Uterus (tissue), 2 donors: ENCODE results near the gene CNIH2.

Source experiments
- CTCF ChIP-seq, 4 experiments: fragments of 200-600 bp in 2 of 4; fragments of 450-650 bp in 2 of 4; sonication (generic) in 2 of 4; IDR thresholded peaks; one replicate each; pipeline ENCODE4 v1.5.1; 2016 to 2019; ENCODE audit warnings: antibody characterized with exemption in 4 of 4, mild to moderate bottlenecking in 2 of 4, moderate library complexity in 1 of 4
- POLR2A ChIP-seq, 2 donors: fragments of 450-650 bp; IDR thresholded peaks; one replicate each; pipeline ENCODE4 v1.6.1; 2016; ENCODE audit warnings: antibody characterized with exemption in 2 of 2, mild to moderate bottlenecking in 1 of 2, moderate library complexity in 1 of 2

- no peak for TF ChIP-seq CTCF (IDR thresholded peaks at IDR 0.05)
- no peak for TF ChIP-seq POLR2A (IDR thresholded peaks at IDR 0.05)
These were observed 47.3 kb downstream of the CNIH2 start for GRCh38 chr11:66325263-66325671.
